AG20443 (cell line): ENCODE measurements around the gene ATP5F1C.
"Not testable (repeated sequence)": the region's sequence is repeated elsewhere in the genome, so short reads cannot be mapped to it uniquely, and the experiment has no call there.

Source experiments
- DNase-seq: peaks from one replicate; pipeline ENCODE4 v3.0.0; 2012; ENCODE audit warnings: low spot score, mixed read lengths

ATP5F1C gene

GRCh38 chr10:7794251-7795026, 6.5 kb downstream of the ATP5F1C start:
- DNase-seq: no peak

- DNase-seq: no peak
Observed at GRCh38 chr10:7795605-7796004, 7.6 kb downstream of the ATP5F1C start.

GRCh38 chr10:7797582-7797981, 9.6 kb downstream of the ATP5F1C start:
- peak; percentile 90 for DNase-seq

GRCh38 chr10:7802606-7803005, 14.6 kb downstream of the ATP5F1C start:
- DNase-seq: no peak

GRCh38 chr10:7804216-7804615, 16.2 kb downstream of the ATP5F1C start:
- DNase-seq: no peak

- DNase-seq: no peak
Observed at GRCh38 chr10:7804741-7805140, 16.8 kb downstream of the ATP5F1C start.

GRCh38 chr10:7808686-7809267, 20.8 kb downstream of the ATP5F1C start:
- DNase-seq: no peak

- no peak for DNase-seq
Observed at GRCh38 chr10:7810443-7810842, 22.5 kb downstream of the ATP5F1C start.

- DNase-seq: no peak
Observed at GRCh38 chr10:7811000-7811399, 23.0 kb downstream of the ATP5F1C start.

- DNase-seq: not testable (repeated sequence)
Observed at GRCh38 chr10:7811743-7812142, 23.8 kb downstream of the ATP5F1C start.

- no peak for DNase-seq
Observed at GRCh38 chr10:7813481-7813880, 25.5 kb downstream of the ATP5F1C start.

GRCh38 chr10:7817576-7817975, 29.6 kb downstream of the ATP5F1C start:
- DNase-seq: no peak

GRCh38 chr10:7817984-7818294, 30.0 kb downstream of the ATP5F1C start:
- DNase-seq: peak; percentile 9

- peak; percentile 97 for DNase-seq
Observed at GRCh38 chr10:7818295-7819120, 30.5 kb downstream of the ATP5F1C start, which contains the start of gene TAF3. Gene TAF3 (plus strand): TSS chr10:7818505. CDS start chr10:7818710, 205 bp downstream.

- peak; percentile 68 for DNase-seq
Observed at GRCh38 chr10:7819121-7819460, 31.1 kb downstream of the ATP5F1C start.

GRCh38 chr10:7824251-7824650, 36.3 kb downstream of the ATP5F1C start:
- DNase-seq: no peak

GRCh38 chr10:7826971-7827370, 39.0 kb downstream of the ATP5F1C start:
- DNase-seq: peak; percentile 34

GRCh38 chr10:7829289-7829834, 41.4 kb downstream of the ATP5F1C start:
- DNase-seq: no peak

GRCh38 chr10:7832060-7832459, 44.1 kb downstream of the ATP5F1C start:
- DNase-seq: peak; percentile 20

GRCh38 chr10:7833210-7833609, 45.2 kb downstream of the ATP5F1C start:
- DNase-seq: no peak

- no peak for DNase-seq
Observed at GRCh38 chr10:7834262-7834661, 46.3 kb downstream of the ATP5F1C start.

- DNase-seq: no peak
Observed at GRCh38 chr10:7836571-7836970, 48.6 kb downstream of the ATP5F1C start.

- no peak for DNase-seq
Observed at GRCh38 chr10:7846591-7846990, 58.6 kb downstream of the ATP5F1C start.
